Activated naive CD8-positive, alpha-beta T cell treated with anti-CD3 and anti-CD28 coated beads for 36 hours (primary cell): Measurements from ENCODE around the gene PZP. TPM values are rescaled to one million over a fixed set of nuclear protein-coding genes. Genes with fewer than 3 reads are reported as not detected.
"Not testable (repeated sequence)": the region's sequence is repeated elsewhere in the genome, so short reads cannot be mapped to it uniquely, and the experiment has no call there.

Source experiments
- DNase-seq: peaks from one replicate; pipeline ENCODE4 v3.0.0; 2021
- H3K27ac Mint-ChIP-seq: one replicate; pipeline ENCODE4 v1.8.0; 2022; ENCODE audit warnings: mild to moderate bottlenecking, moderate library complexity, mixed read lengths
- H3K27me3 Mint-ChIP-seq: one replicate; pipeline ENCODE4 v1.8.0; 2022; ENCODE audit warnings: mild to moderate bottlenecking, mixed read lengths
- H3K36me3 Mint-ChIP-seq: one replicate; pipeline ENCODE4 v1.8.0; 2021; ENCODE audit warnings: mild to moderate bottlenecking, mixed read lengths
- H3K4me1 Mint-ChIP-seq: one replicate; pipeline ENCODE4 v1.8.0; 2021; ENCODE audit warnings: mixed read lengths
- H3K4me3 Mint-ChIP-seq: one replicate; pipeline ENCODE4 v1.8.0; 2022; ENCODE audit warnings: mild to moderate bottlenecking, moderate library complexity, mixed read lengths
- H3K9me3 Mint-ChIP-seq: one replicate; pipeline ENCODE4 v1.8.0; 2022; ENCODE audit warnings: mixed read lengths
- total RNA-seq, 2 experiments: library from RNA; stranded (reverse); gene quantifications; one replicate each; pipeline ENCODE4 v1.2.3, GENCODE V29; 2021

The PZP gene
- total RNA-seq, 2 experiments from 2014 or later: not detected

DNA sequence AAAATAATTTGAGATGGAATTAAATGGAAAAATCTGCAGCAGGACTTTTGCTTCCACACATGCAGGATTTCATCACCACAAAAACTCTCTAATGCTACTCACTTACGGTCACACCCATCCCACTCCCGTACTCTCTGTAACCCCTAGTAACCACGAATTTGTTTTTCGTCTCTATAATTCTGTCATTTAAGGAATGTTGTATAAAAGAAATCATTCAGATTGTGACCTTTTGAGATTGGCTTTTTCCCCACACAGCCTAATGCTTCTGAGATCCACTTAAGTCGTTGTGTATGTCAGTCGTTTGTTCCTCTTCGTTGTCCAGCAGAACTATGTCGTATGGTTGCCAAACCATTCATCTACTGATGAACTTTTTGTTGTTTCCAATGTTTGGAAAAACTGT is 19.8 kb upstream of the PZP start:
- H3K36me3 Mint-ChIP-seq: no peaks in the 10 kb centered on the region
- H3K4me3 Mint-ChIP-seq: no peak overlapping the region
- DNase-seq: no peak
- no peaks in the 10 kb centered on the region for H3K9me3 Mint-ChIP-seq
- H3K4me1 Mint-ChIP-seq: peaks cover 5% of the 10 kb centered on the region
- peaks cover 18% of the 10 kb centered on the region for H3K27me3 Mint-ChIP-seq
- H3K27ac Mint-ChIP-seq: no peak overlapping the region

DNA sequence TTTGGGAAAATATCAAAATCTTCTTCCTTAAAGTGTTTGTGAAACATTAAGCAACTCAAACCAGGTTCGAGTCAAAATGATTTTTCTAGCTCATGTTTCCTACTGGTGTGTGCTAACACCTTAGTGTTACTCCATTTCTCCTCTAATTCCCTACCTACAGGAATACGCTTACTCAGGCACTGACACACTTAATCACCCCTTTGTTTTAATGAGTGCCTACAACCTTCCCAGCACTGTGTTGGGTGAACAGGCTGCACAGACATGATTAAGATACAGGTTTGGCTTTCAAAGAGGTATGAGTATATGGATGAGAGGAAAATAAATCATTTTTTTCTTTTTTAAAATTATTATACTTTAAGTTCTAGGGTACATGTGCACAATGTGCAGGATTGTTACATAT is 15.6 kb upstream of the PZP start:
- peaks cover 18% of the 10 kb centered on the region for H3K27me3 Mint-ChIP-seq
- H3K36me3 Mint-ChIP-seq: no peaks in the 10 kb centered on the region
- no peak for DNase-seq
- no peak overlapping the region for H3K27ac Mint-ChIP-seq
- no peaks in the 10 kb centered on the region for H3K9me3 Mint-ChIP-seq
- no peaks in the 10 kb centered on the region for H3K4me1 Mint-ChIP-seq
- no peak overlapping the region for H3K4me3 Mint-ChIP-seq

DNA sequence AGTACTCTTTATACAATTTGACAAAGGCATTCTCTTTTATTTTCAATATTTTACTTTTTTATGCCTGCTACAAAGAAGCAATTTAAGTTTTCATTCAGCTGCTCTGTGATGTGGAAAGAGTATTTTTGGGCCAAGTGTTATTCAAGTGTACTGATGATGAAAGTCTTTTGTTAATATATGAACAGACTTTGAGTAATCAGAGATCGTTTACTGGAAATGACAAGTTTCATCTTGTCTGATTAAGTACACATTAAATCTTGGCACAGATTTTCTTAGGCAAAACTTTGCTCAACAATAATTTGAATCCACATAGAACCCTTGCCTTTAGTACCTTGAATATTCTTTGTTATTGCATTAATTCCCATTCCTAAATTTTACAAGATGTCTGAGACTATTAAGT is 13.3 kb upstream of the PZP start:
- Mint-ChIP-seq H3K9me3 (no peaks in the 10 kb centered on the region), H3K36me3 (no peaks in the 10 kb centered on the region), H3K27me3 (peaks cover 10% of the 10 kb centered on the region), H3K27ac (no peak overlapping the region), H3K4me3 (no peak overlapping the region), H3K4me1 (no peaks in the 10 kb centered on the region)
- no peak for DNase-seq

DNA sequence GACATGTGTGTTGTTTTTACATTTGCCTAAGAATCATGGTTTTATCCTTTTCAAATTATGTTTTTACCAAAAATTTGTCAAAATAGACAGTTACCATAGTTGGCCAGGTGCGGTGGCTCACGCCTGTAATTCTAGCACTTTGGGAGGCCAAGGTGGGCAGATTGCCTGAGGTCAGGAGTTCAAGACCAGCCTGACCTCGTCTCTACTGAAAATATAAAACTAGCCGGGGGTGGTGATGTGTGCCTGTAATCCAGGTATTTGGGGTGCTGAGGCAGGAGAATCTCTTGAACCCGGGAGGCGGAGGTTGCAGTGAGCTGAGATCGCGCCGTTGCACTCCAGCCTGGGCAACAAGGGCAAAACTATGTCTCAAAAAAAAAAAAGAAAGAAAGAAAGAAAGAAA is 12.8 kb upstream of the PZP start:
- not testable (repeated sequence) for DNase-seq, H3K4me3 Mint-ChIP-seq, H3K4me1 Mint-ChIP-seq, H3K36me3 Mint-ChIP-seq, H3K27ac Mint-ChIP-seq, H3K9me3 Mint-ChIP-seq, H3K27me3 Mint-ChIP-seq

DNA sequence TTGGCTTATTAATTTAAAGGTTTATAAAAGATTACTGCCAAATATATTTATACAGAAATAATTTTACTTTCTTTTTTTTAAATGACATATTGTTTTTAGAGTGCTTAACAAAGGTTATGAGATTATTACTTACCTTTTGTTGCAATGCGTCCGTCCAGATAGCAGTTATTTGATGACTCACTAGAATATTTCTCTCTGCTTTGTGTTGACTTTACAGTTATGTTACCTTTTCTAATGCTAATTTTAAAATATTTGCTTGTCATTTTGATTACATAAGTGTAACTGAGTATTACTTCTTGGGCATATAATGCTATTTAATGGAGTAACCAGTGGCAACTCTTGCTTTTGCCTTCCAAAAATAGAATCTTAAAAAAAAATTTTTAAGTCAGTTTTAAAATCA is 6.3 kb upstream of the PZP start:
- no peak overlapping the region for H3K27ac Mint-ChIP-seq
- H3K27me3 Mint-ChIP-seq: peaks cover 4% of the 10 kb centered on the region
- no peak for DNase-seq
- H3K4me1 Mint-ChIP-seq: no peaks in the 10 kb centered on the region
- no peaks in the 10 kb centered on the region for H3K9me3 Mint-ChIP-seq
- H3K4me3 Mint-ChIP-seq: no peak overlapping the region
- H3K36me3 Mint-ChIP-seq: no peaks in the 10 kb centered on the region

DNA sequence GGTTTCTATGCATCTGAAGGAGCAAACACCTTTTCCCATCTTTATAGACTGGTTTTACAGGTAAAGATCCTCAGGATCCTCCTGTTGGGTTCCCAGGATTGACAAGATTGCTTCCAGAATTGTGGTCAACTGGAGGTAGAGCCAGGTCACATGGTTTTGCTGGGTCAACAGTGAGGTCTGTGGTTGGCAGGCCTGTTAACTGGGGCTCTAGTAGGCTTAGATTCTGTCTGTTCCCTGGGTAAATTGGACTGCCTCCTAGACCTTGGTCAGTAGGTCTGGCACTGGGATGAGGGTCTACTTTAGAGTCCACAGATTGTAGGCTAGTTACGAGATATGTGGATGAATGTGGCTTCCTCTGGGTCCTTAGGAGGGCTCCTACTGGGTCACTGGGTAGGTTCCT is 3.5 kb upstream of the PZP start:
- Mint-ChIP-seq H3K36me3 (no peaks in the 10 kb centered on the region), H3K4me3 (no peak overlapping the region), H3K27me3 (peaks cover 4% of the 10 kb centered on the region), H3K27ac (no peak overlapping the region), H3K9me3 (no peaks in the 10 kb centered on the region), H3K4me1 (no peaks in the 10 kb centered on the region)
- no peak for DNase-seq

DNA sequence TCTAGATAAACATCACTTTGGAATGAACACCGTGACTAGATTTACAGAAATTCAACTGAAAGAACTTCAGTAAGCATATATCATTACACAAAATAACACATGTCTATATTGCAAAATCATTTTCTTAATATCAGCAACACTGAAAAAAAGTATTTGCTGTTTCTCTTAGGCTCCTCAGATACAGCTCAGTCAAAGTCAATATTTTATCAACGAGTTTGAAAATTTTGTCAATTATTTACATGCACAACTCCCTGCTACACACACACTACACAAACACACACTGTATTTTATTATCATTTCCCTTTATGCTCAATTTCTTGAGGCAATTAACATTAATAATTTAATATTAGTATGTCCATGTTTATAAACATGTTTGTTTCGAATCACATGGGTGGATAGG is 3.8 kb downstream of the PZP start:
- Mint-ChIP-seq H3K9me3 (no peaks in the 10 kb centered on the region), H3K27me3 (no peaks in the 10 kb centered on the region), H3K4me3 (no peak overlapping the region), H3K36me3 (no peaks in the 10 kb centered on the region), H3K27ac (no peak overlapping the region), H3K4me1 (no peaks in the 10 kb centered on the region)
- DNase-seq: no peak

DNA sequence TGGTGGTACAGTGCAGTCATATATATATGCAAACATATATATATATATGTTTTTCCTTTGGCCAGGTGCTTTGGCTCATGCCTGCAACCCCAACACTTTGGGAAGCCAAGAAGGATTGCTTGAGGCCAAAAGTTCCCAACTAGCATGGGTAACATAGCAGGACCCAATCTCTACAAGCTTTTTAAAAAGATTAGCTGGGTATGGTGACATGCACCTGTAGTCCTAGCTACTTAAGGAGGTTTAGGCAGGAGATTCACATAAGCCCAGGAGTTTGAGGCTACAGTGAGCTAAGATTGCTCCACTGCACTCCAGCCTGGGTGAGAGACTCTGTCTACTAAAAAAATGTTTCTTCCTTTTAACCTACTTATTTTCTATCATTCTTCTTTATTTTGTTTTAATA is 10.2 kb downstream of the PZP start:
- no peaks in the 10 kb centered on the region for H3K27me3 Mint-ChIP-seq
- DNase-seq: no peak
- no peaks in the 10 kb centered on the region for H3K9me3 Mint-ChIP-seq
- H3K4me1 Mint-ChIP-seq: no peaks in the 10 kb centered on the region
- no peaks in the 10 kb centered on the region for H3K36me3 Mint-ChIP-seq
- H3K27ac Mint-ChIP-seq: no peak overlapping the region
- no peak overlapping the region for H3K4me3 Mint-ChIP-seq

DNA sequence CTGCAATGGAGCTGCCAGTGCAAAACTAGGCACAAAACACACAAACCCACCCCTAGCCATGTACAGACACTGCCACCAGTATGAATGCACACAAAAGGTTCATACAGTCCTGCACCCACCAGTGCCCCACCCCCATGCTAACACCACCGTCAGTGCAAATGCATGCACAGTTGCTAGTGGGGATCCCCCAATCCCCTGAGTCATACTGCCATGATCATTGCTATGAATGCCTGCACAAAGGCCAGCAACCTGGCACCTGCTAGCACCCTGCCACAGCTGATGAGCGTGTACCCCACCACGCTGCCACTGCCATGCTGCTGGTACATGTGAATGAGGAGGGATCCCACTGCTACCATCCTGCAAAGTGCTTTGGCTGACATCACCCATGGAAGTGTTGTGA is 23.9 kb downstream of the PZP start:
- Mint-ChIP-seq H3K4me3 (no peak overlapping the region), H3K27ac (no peak overlapping the region), H3K36me3 (peaks cover 9% of the 10 kb centered on the region), H3K27me3 (no peaks in the 10 kb centered on the region), H3K4me1 (no peaks in the 10 kb centered on the region), H3K9me3 (peaks cover 12% of the 10 kb centered on the region)
- DNase-seq: no peak

DNA sequence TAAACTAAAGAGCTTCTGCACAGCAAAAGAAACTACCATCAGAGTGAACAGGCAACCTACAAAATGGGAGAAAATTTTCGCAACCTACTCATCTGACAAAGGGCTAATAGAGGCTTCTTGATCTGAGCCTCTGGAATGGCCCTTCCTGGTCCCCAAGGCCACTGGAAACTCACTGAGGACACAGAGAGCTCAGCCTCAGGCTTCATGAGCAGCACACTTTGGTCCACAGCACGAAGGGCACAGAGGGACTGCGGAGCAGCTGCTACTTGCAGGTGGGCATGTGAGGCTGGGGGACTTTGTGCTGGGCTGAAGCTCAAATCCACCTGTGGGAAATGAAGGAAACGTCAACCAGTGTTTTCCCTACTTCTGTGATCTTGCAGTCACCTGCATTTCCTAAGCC is 27.4 kb downstream of the PZP start:
- no peak for DNase-seq
- no peak overlapping the region for H3K27ac Mint-ChIP-seq
- no peaks in the 10 kb centered on the region for H3K4me1 Mint-ChIP-seq
- H3K4me3 Mint-ChIP-seq: no peak overlapping the region
- H3K27me3 Mint-ChIP-seq: no peaks in the 10 kb centered on the region
- peaks cover 4% of the 10 kb centered on the region for H3K36me3 Mint-ChIP-seq
- peaks cover 2% of the 10 kb centered on the region for H3K9me3 Mint-ChIP-seq

DNA sequence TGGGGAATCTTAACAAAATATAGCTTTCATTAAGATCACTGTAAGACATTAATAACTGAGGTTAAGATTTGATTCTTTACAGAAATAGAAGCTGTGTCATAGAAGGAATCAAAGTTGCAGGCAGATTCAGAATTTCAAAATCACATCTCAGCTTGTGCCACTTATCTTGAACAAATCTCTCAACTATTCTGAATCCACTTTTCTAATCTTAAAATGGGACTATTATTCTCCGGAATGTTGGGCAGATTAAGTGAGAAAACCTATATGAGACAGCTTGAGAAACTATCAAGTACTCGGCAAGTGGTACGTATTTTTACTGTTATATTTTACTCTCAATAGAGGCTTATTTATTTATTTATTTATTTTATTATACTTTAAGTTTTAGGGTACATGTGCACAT is 28.4 kb downstream of the PZP start:
- no peak overlapping the region for H3K27ac Mint-ChIP-seq
- no peak overlapping the region for H3K4me3 Mint-ChIP-seq
- DNase-seq: no peak
- peaks cover 4% of the 10 kb centered on the region for H3K9me3 Mint-ChIP-seq
- no peaks in the 10 kb centered on the region for H3K4me1 Mint-ChIP-seq
- H3K27me3 Mint-ChIP-seq: no peaks in the 10 kb centered on the region
- H3K36me3 Mint-ChIP-seq: no peaks in the 10 kb centered on the region

DNA sequence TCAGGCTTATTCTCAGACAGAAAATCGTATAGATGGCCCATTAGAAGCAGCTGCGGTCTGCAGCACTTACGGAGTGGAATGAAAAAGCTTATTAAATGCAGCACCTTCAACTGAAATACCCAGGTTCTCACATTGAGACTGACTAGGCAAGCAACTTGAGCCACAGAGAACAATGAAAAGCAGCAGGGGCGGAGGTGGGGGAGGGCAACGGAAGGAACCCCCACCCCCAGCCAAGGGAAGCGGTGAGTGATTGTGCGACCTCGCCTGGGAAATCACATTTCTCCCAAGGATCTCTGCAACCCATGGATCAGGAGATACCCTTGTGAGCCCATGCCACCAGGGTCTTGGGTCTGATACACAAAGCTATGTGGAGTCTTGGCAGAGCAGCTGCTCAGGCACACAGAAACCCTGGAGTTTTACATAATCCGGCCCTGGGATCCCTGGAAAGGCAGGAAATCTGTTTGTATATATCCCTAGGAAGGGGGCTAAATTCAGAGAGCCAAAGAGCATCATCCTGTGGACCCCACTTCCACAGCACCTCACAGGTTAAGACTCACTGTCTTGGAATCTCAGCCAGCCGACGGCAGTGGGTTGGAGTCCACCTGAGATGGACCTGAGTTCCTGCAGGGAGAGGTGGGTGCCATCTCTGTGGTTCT is 38.1 kb downstream of the PZP start:
- H3K36me3 Mint-ChIP-seq: no peaks in the 10 kb centered on the region

DNA sequence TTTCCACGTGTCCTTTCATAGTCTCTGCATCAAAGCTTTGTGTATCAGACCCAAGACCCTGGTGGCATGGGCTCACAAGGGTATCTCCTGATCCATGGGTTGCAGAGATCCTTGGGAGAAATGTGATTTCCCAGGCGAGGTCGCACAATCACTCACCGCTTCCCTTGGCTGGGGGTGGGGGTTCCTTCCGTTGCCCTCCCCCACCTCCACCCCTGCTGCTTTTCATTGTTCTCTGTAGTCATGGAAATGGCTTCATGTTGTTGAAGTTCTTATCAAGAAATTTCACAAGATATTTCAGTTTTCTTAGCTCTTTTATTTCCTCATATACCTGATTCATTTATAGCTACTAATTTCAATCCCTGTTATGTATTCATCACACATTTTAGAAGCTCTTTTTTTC is 40.9 kb downstream of the PZP start:
- not testable (repeated sequence) for H3K36me3 Mint-ChIP-seq, H3K4me1 Mint-ChIP-seq, H3K27me3 Mint-ChIP-seq, H3K27ac Mint-ChIP-seq, DNase-seq, H3K9me3 Mint-ChIP-seq, H3K4me3 Mint-ChIP-seq

More for the DNA sequence above, 38.1 kb downstream of the PZP start:
- Mint-ChIP-seq H3K27ac (no peak overlapping the region), H3K4me3 (no peak overlapping the region), H3K4me1 (no peaks in the 10 kb centered on the region), H3K27me3 (peaks cover 4% of the 10 kb centered on the region), H3K9me3 (peaks cover under 1% of the 10 kb centered on the region)
- no peak for DNase-seq

DNA sequence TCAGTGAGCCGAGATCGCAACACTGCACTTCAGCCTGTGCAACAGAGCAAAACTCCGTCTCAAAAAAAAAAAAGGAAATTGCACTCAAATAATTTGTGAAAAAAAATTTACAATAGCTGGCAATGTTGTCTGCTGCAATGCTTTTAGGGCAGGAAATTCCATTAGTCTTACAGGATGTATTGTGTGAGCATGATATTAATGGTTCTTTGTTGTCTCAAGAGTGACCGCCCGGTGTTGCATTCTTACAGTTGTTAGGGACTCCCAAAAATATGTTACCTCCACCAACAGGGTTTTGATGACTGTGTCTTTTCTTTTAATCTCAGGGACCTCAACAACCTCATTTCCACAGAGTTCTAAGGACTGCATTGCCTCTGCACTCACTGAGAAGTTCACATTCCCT is 44.8 kb downstream of the PZP start:
- DNase-seq: no peak
- Mint-ChIP-seq H3K9me3 (no peaks in the 10 kb centered on the region), H3K27ac (no peak overlapping the region), H3K4me1 (no peaks in the 10 kb centered on the region), H3K27me3 (peaks cover 4% of the 10 kb centered on the region), H3K36me3 (no peaks in the 10 kb centered on the region), H3K4me3 (no peak overlapping the region)

DNA sequence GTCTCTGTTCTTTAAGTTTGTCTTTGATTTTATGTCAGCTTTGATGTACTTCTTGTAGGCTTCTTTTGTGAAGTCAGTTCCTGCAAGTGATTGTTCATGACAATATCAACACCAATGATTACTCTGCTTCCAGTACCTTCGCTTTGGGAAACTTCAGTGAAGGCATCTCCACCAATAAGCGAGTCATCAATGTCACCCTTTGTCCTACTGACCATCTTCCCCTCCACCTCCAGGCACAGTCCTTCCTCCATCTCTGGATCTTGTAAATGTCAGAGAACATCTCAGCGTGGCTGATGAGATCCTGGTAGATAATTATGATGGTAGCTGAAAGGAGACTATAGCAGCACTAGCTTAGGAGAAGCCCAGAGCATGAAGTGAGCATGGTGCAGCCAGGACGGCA is 52.1 kb downstream of the PZP start:
- no peak for DNase-seq
- no peak overlapping the region for H3K4me3 Mint-ChIP-seq
- no peaks in the 10 kb centered on the region for H3K4me1 Mint-ChIP-seq
- H3K27me3 Mint-ChIP-seq: no peaks in the 10 kb centered on the region
- no peaks in the 10 kb centered on the region for H3K36me3 Mint-ChIP-seq
- H3K9me3 Mint-ChIP-seq: no peaks in the 10 kb centered on the region
- H3K27ac Mint-ChIP-seq: no peak overlapping the region

DNA sequence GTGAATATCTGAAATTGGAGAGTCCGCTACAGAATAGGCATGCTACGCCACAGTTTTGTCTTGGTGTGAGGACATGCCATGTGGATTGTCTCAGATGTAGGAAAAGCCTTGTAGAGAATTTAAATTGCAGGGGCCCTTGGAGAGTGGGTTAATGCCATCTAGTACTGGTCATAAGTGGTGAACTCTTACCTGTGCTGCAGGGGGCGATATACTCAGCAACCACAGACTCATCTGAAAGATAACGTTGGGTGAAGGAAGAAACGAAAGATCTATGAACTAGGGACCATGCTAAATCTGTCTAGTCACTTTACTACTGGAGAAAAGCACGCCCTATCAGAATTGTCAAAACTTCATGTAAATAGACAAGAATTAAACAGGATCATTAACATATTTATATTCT is 58.8 kb downstream of the PZP start:
- H3K4me3 Mint-ChIP-seq: no peak overlapping the region
- H3K27ac Mint-ChIP-seq: no peak overlapping the region
- H3K4me1 Mint-ChIP-seq: peaks cover 14% of the 10 kb centered on the region
- peaks cover 8% of the 10 kb centered on the region for H3K36me3 Mint-ChIP-seq
- H3K27me3 Mint-ChIP-seq: no peaks in the 10 kb centered on the region
- H3K9me3 Mint-ChIP-seq: peaks cover 13% of the 10 kb centered on the region
- no peak for DNase-seq

DNA sequence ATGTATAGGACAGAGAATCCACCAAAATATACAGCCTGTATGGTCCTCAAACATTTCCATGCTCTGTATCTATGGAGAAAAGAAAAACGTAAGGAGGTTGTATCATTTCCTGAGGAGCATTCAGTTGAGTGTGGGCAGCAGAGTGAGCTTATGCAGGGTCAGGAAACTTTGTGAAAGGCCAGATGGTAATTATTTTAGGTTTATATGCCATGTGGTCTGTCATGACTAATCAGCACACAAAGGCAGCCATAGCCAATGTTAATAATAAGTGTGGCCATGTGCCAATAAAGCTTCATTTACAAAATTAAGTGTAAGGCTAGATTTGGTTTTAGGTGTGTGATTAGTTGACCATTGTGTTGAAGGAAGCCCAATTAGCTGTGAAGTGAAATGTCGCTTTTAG is 59.3 kb downstream of the PZP start:
- Mint-ChIP-seq H3K36me3 (peaks cover 11% of the 10 kb centered on the region), H3K4me3 (no peak overlapping the region), H3K27ac (no peak overlapping the region), H3K27me3 (no peaks in the 10 kb centered on the region), H3K9me3 (peaks cover 17% of the 10 kb centered on the region), H3K4me1 (peaks cover 14% of the 10 kb centered on the region)
- no peak for DNase-seq
